ENCODE data around the gene PRKCA. TPM values are rescaled to one million over a fixed set of nuclear protein-coding genes. Genes with fewer than 3 reads are reported as not detected.

PRKCA gene
- total RNA-seq, 4 donors from 2014 or later: 3.9 to 12.1 (median 7.0) TPM

GRCh38 chr17:66619206-66619605 is 316.8 kb downstream of the PRKCA start:
- no peak for TF ChIP-seq CTCF (IDR thresholded peaks at IDR 0.05; ENCODE audit: low read depth)

GRCh38 chr17:66620528-66620927 is 318.1 kb downstream of the PRKCA start:
- TF ChIP-seq CTCF (IDR thresholded peaks at IDR 0.05; ENCODE audit: low read depth): no peak

DNA sequence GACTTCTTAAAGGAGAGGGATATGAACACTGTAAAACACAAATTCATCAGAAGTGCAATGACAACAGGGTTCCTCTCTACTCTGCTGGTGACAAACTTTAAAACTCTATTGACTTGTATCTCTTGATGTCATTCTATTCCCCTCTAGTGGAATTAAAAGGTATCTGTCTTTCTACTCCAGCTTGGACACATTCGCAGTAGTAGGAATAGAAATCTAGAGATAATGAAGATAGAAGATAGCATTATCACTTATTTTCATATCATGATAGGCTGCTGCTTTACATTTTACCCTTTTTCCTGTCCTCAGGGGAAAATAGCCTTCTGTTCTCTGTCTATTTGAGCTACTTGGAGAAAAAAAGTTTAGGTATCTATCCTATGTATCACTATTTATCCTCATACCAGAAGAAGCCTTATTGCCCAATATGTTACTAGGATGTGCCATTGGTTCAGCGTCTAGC is 322.9 kb downstream of the PRKCA start:
- no peak for TF ChIP-seq CTCF (IDR thresholded peaks at IDR 0.05; ENCODE audit: low read depth)

DNA sequence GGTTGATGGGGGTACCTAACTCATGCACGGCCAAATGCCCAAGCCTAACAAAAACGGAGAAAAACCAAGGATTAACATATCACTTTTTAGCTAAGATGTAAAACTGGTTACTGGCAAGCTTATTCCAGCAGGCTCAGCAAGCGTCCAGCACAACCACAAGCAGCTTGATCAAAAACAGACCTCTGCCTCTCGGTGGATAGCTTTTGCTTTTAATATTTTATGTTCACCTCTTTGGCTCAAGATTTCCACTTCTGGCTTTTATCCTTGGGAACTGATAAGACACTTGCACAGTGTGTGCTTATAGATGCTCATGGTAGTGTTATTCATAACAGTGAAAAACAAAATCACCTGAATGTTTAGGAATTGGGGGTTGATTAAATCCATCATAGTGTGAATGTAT is 325.6 kb downstream of the PRKCA start:
- TF ChIP-seq CTCF (IDR thresholded peaks at IDR 0.05; ENCODE audit: low read depth): no peak

GRCh38 chr17:66629762-66630161 is 327.3 kb downstream of the PRKCA start:
- TF ChIP-seq CTCF (IDR thresholded peaks at IDR 0.05; ENCODE audit: low read depth): no peak

DNA sequence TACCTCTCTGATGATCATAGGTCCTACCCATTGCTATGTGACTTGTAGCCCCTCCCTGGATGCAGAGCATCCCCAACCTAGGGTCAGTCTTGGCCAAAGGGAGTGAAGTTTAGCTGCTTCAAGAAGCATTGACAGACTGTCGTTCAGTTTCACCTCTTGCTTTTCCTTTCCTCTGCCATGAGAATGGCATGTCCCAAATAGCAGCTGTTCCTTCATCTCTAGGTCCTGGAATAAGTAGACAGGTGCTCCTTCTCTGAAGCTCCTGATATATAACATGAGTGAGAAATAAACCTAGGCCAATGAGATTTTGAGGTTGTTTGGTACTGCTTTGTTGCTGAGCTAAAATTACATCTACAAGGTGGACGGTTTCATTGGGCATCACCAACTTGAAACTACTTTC is 328.0 kb downstream of the PRKCA start:
- TF ChIP-seq CTCF (IDR thresholded peaks at IDR 0.05; ENCODE audit: low read depth): no peak

GRCh38 chr17:66630828-66631472 is 328.5 kb downstream of the PRKCA start:
- TF ChIP-seq CTCF (IDR thresholded peaks at IDR 0.05; ENCODE audit: low read depth): no peak
